HG03045 (cell line): Measurements from ENCODE around the gene MAP1B.

Experiments used
- ATAC-seq: cut with Tn5 transposase; IDR thresholded peaks from one replicate; pipeline ENCODE4 v1.9.1; 2021; ENCODE audit warnings: mild to moderate bottlenecking, moderate library complexity; ENCODE audit not compliant: unreplicated experiment

Gene MAP1B

GRCh38 chr5:72096602-72097188 lies 10.6 kb upstream of the MAP1B start:
- no peak for ATAC-seq

GRCh38 chr5:72101828-72102227 lies 5.4 kb upstream of the MAP1B start:
- no peak for ATAC-seq

- ATAC-seq, result no peak
Observed at GRCh38 chr5:72106817-72107130, 501 bp upstream of the MAP1B start.

- no peak for ATAC-seq
Observed at GRCh38 chr5:72107901-72108201, 576 bp downstream of the MAP1B start.

- no peak for ATAC-seq
Observed at GRCh38 chr5:72108202-72109061, 1.2 kb downstream of the MAP1B start.

- ATAC-seq, result no peak
Observed at GRCh38 chr5:72109062-72109411, 1.8 kb downstream of the MAP1B start.

- no peak for ATAC-seq
Observed at GRCh38 chr5:72109625-72110024, 2.4 kb downstream of the MAP1B start.

- no peak for ATAC-seq
Observed at GRCh38 chr5:72110394-72111013, 3.2 kb downstream of the MAP1B start.

GRCh38 chr5:72112389-72112788 lies 5.1 kb downstream of the MAP1B start:
- ATAC-seq, result no peak

- no peak for ATAC-seq
Observed at GRCh38 chr5:72114629-72115028, 7.4 kb downstream of the MAP1B start.

GRCh38 chr5:72115296-72115695 lies 8.0 kb downstream of the MAP1B start:
- no peak for ATAC-seq

- no peak for ATAC-seq
Observed at GRCh38 chr5:72117307-72117706, 10.0 kb downstream of the MAP1B start.

GRCh38 chr5:72121052-72121779 lies 13.9 kb downstream of the MAP1B start:
- no peak for ATAC-seq

GRCh38 chr5:72121780-72122445 lies 14.6 kb downstream of the MAP1B start:
- ATAC-seq, result no peak

GRCh38 chr5:72122602-72123001 lies 15.3 kb downstream of the MAP1B start:
- ATAC-seq, result no peak

GRCh38 chr5:72123764-72124376 lies 16.6 kb downstream of the MAP1B start:
- ATAC-seq, result no peak

GRCh38 chr5:72125271-72125940 lies 18.1 kb downstream of the MAP1B start:
- ATAC-seq, result no peak

- no peak for ATAC-seq
Observed at GRCh38 chr5:72125941-72126620, 18.8 kb downstream of the MAP1B start.

GRCh38 chr5:72126796-72127195 lies 19.5 kb downstream of the MAP1B start:
- ATAC-seq, result no peak

- ATAC-seq, result no peak
Observed at GRCh38 chr5:72129725-72130124, 22.4 kb downstream of the MAP1B start.
